Measurements from ENCODE around the gene MEX3A.

DNA sequence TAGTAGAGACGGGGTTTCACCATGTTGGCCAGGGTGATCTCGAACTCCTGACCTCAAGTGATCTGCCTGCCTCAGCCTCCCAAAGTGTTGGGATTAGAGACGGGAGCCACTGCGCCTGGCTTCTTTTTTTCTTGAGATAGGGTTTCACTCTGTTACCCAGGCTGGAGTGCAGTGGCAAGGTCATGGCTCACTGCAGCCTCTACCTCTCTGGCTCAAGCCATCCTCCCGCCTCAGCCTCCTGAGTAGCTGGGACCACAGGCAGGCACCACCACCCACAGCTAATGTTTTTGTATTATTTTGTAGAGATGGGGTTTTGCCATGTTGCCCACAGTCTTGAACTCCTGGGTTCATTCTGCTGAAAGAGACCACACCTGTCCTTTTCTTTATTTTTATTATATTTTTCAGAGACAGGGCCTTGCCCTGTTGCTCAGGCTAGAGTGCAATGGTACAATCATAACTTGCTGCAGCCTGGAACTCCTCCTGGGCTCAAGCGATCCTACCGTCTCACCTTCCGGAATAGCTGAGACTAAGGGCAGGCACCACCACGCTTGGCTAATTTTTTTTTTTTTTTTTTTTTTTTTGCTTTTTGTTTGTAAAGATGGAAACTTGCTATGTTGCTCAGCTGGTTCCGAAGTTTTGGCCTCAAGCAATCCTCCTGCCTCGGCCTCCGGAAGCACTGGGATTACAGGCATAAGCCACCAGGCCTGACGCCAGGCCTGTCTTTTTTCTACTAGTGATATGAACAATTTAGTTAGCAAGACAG is 35.3 kb upstream of the MEX3A start:
- TF ChIP-seq, protein P1, sequence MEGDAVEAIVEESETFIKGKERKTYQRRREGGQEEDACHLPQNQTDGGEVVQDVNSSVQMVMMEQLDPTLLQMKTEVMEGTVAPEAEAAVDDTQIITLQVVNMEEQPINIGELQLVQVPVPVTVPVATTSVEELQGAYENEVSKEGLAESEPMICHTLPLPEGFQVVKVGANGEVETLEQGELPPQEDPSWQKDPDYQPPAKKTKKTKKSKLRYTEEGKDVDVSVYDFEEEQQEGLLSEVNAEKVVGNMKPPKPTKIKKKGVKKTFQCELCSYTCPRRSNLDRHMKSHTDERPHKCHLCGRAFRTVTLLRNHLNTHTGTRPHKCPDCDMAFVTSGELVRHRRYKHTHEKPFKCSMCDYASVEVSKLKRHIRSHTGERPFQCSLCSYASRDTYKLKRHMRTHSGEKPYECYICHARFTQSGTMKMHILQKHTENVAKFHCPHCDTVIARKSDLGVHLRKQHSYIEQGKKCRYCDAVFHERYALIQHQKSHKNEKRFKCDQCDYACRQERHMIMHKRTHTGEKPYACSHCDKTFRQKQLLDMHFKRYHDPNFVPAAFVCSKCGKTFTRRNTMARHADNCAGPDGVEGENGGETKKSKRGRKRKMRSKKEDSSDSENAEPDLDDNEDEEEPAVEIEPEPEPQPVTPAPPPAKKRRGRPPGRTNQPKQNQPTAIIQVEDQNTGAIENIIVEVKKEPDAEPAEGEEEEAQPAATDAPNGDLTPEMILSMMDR (IDR thresholded peaks at IDR 0.05; ENCODE audit: low read length): no peak
- no peak for TF ChIP-seq EZH2 (IDR thresholded peaks at IDR 0.05; ENCODE audit: borderline replicate concordance, low read length)
